HG03135 (cell line): ENCODE measurements around the gene CNBD2.
"Not testable (repeated sequence)": the region's sequence is repeated elsewhere in the genome, so short reads cannot be mapped to it uniquely, and the experiment has no call there.

Experiments
- ATAC-seq: cut with Tn5 transposase; IDR thresholded peaks from one replicate; pipeline ENCODE4 v1.9.1; 2021; ENCODE audit warnings: mild to moderate bottlenecking, moderate library complexity; ENCODE audit not compliant: unreplicated experiment

Gene CNBD2

GRCh38 chr20:36018208-36018988, 50.0 kb downstream of the CNBD2 start:
- ATAC-seq = no peak

- not testable (repeated sequence) for ATAC-seq
Observed at GRCh38 chr20:36026131-36026530, 57.7 kb downstream of the CNBD2 start.

GRCh38 chr20:36028106-36028808, 59.9 kb downstream of the CNBD2 start:
- no peak for ATAC-seq

GRCh38 chr20:36030149-36030548, 61.8 kb downstream of the CNBD2 start:
- ATAC-seq = no peak

GRCh38 chr20:36031806-36032205, 63.4 kb downstream of the CNBD2 start:
- ATAC-seq = no peak

- ATAC-seq = no peak
Observed at GRCh38 chr20:36034875-36035274, 66.5 kb downstream of the CNBD2 start.

GRCh38 chr20:36035745-36036144, 67.4 kb downstream of the CNBD2 start:
- ATAC-seq = no peak

- no peak for ATAC-seq
Observed at GRCh38 chr20:36036688-36037087, 68.3 kb downstream of the CNBD2 start.

GRCh38 chr20:36040571-36040970, 72.2 kb downstream of the CNBD2 start:
- no peak for ATAC-seq

- ATAC-seq = no peak
Observed at GRCh38 chr20:36043441-36043840, 75.1 kb downstream of the CNBD2 start.

- no peak for ATAC-seq
Observed at GRCh38 chr20:36043892-36044515, 75.6 kb downstream of the CNBD2 start.

- ATAC-seq = no peak
Observed at GRCh38 chr20:36045373-36045714, 77.0 kb downstream of the CNBD2 start.

- ATAC-seq = not testable (repeated sequence)
Observed at GRCh38 chr20:36046073-36046798, 77.8 kb downstream of the CNBD2 start.

- ATAC-seq = not testable (repeated sequence)
Observed at GRCh38 chr20:36049408-36049807, 81.0 kb downstream of the CNBD2 start.

- peak; percentile 90 for ATAC-seq
Observed at GRCh38 chr20:36050436-36051317, 82.3 kb downstream of the CNBD2 start.

- no peak for ATAC-seq
Observed at GRCh38 chr20:36051318-36052116, 83.1 kb downstream of the CNBD2 start.

GRCh38 chr20:36052117-36052513, 83.7 kb downstream of the CNBD2 start:
- ATAC-seq = no peak

GRCh38 chr20:36053863-36054518, 85.6 kb downstream of the CNBD2 start:
- ATAC-seq = not testable (repeated sequence)

GRCh38 chr20:36055145-36055544, 86.8 kb downstream of the CNBD2 start:
- no peak for ATAC-seq
